Lung microvascular endothelial cell (primary cell): ENCODE results near the gene CHCT1. TPM values are rescaled to one million over a fixed set of nuclear protein-coding genes. Genes with fewer than 3 reads are reported as not detected.
A peak's percentile ranks its signal among the peaks of the same experiment; 100 is the strongest.
"Not testable (repeated sequence)": the region's sequence is repeated elsewhere in the genome, so short reads cannot be mapped to it uniquely, and the experiment has no call there.

Experiments
- DNase-seq, 2 donors: peaks; one replicate each; pipeline versions ENCODE4 v3.0.0 to v3.0.0-alpha.2; 2010; ENCODE audit warnings: low read depth in 2 of 2
- total RNA-seq: library from RNA; depleted of rRNA; stranded (reverse); fragments of >200 nt; gene quantifications from 2 replicates; pipeline ENCODE4 v1.2.1, GENCODE V29; 2014

CHCT1 gene
- total RNA-seq, 1 donor from 2014 or later = not detected

GRCh38 chr17:60398227-60398959, 23.9 kb upstream of the CHCT1 start:
- DNase-seq = no peak

GRCh38 chr17:60401819-60402218, 20.5 kb upstream of the CHCT1 start:
- no peak for DNase-seq

GRCh38 chr17:60403523-60403810, 18.8 kb upstream of the CHCT1 start:
- DNase-seq = no peak

- no peak for DNase-seq
Observed at GRCh38 chr17:60403962-60404361, 18.3 kb upstream of the CHCT1 start.

DNA sequence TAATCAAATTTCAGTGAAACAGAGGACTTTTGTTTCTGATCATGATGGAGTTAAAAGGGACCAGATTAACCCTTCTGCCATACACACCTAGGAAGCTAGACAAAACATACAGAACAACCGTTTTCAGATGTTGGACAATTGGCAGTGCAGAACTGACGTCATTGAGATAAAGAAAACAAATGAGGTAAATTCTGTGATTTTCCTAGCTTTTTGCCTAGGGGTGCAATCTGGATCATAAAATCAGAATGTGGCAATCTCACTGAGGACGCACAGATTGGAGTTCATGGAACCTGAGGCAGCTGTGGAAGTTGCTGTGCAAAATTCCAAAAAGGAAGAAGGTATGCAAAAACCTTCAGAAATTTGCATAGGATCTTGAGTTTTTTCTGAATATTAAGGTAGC, 15.4 kb upstream of the CHCT1 start:
- no peak for DNase-seq

DNA sequence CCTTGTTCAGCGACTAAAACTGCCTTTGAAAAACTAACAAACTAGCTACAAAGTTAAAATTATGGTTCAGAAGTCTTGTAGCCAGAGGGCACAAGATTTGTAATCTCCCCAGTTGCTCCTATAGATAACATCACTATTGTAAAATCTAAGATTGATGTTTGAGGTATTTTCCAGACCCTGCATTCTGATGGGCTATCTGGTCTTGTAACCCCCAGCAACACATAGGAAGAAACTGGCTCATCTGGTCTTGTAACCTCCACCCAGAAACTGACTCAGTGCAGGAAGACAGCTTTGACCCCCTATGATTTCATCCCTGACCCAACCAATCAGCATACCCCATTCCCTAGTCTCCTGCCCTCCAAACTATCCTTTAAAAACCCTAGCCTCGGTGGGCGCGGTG, 12.3 kb upstream of the CHCT1 start:
- DNase-seq = no peak

- no peak for DNase-seq
Observed at GRCh38 chr17:60412701-60413100, 9.6 kb upstream of the CHCT1 start.

DNA sequence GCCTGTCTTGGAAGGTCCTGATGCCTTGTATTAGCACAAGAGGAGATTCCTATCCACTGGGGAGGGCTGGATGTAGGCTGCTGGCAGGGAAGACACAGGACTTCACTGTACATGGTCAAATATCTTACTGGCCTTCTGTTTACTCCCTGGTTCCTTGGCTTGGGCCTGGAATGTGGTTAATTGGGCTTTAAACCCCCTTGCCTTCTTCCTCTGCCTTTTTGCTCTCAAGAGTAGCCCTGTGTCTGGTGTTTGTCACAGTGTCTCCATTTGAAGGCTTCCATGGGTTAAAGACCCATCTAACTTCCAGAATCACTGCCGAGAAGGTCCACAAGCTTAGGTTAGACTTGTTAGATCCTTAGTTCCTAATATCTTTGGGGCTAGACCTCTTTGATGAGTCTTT, 7.1 kb upstream of the CHCT1 start:
- DNase-seq = no peak

DNA sequence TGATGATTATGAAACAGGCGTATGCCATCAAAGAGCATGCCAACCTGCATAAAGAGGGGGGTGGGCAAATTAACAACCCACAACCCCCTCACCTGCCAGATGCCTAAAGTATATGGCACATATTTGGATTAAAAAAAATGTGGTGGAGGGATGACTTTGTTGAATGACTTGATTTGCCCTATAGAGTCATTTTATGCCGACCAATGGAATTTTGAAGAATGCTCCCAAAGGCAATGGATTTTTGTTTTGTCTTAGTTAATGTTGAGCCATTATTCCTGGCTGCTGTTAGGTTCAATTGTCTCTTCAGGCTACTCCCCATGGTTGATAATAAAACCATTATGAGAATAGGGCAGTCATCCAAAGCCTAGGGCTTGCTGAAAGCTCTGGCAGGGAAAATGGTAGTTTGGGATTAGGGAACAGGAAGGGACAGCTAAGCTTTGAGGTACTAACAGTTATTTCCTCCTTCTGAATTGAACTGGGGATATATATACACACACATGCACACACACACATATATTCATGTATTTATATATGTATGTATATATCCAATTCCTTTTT, 5.8 kb upstream of the CHCT1 start:
- DNase-seq = peak in 1 of 2 donors; percentile 75

DNA sequence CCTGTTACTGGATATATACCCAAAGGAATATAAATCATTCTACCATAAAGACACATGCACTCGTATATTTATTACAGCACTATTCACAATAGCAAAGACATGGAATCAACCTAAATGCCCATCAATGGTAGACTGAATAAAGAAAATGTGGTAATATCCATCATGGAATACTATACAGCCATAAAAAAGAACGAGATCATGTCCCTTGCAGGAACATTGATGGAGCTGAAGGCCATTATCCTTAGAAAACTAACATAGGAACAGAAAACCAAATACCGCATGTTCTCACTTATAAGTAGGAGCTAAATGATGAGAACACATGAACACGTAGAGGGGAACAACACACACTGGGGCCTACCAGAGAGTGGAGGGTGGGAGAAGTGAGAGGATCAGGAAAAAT, 3.3 kb upstream of the CHCT1 start:
- not testable (repeated sequence) for DNase-seq

- DNase-seq = not testable (repeated sequence)
Observed at GRCh38 chr17:60419875-60420274, 2.4 kb upstream of the CHCT1 start.

- peak; percentile 59 to 68 for DNase-seq
Observed at GRCh38 chr17:60421273-60422161, 772 bp upstream of the CHCT1 start.

- DNase-seq = no peak
Observed at GRCh38 chr17:60423865-60424264, 1.6 kb downstream of the CHCT1 start.

DNA sequence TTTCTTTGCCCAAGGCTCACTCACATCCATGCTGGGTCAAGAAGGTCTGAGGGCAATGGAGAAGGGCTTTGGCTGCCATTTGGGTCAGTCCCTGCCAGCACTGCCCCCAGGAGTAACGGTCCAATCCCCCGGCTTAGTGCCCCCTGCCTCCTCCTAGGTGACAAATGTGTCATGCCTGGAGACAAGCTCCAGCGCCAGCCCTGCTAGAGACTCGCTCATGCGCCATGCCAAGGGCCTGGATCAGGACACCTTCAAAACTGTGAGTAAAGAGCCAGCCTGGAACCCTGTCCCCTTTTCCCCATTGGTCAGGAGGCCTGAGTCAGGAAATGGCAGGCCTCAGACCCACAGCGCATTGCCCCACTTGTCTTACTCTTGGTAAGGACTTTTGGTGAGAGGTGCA, 3.3 kb downstream of the CHCT1 start:
- no peak for DNase-seq

- DNase-seq = no peak
Observed at GRCh38 chr17:60426596-60426995, 4.3 kb downstream of the CHCT1 start.

DNA sequence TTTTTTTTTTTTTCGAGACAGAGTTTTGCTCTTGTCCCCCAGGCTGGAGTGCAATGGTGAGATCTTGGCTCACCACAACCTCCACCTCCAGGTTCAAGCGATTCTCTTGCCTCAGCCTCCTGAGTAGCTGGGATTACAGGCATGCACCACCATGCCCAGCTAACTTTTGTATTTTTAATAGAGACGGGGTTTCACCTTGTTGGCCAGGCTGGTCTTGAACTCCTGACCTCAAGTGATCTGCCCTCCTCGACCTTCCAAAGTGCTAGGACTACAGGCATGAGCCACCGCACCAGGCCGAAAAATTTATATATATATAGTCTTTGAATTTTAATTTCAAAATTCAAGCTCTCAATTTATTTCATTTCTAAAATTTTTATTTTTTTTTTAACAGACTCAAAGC, 6.2 kb downstream of the CHCT1 start:
- DNase-seq = not testable (repeated sequence)

DNA sequence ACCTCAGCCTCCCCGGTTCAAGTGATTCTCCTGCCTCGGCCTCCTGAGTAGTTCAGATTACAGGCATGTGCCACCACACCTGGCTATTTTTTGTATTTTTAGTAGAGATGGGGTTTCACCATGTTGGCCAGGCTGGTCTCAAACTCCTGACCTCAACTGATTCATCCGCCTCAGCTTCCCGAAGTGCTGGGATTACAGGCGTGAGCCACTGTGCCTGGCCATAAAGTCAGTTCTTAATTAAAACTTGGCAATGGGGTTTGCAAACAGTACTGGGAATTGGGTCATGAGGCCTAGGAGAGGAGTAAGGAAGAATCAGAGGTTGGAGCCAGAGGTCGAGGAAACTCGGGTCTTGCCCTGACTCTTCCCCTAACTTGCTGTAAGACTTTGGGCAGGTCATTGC, 8.3 kb downstream of the CHCT1 start:
- DNase-seq = not testable (repeated sequence)

DNA sequence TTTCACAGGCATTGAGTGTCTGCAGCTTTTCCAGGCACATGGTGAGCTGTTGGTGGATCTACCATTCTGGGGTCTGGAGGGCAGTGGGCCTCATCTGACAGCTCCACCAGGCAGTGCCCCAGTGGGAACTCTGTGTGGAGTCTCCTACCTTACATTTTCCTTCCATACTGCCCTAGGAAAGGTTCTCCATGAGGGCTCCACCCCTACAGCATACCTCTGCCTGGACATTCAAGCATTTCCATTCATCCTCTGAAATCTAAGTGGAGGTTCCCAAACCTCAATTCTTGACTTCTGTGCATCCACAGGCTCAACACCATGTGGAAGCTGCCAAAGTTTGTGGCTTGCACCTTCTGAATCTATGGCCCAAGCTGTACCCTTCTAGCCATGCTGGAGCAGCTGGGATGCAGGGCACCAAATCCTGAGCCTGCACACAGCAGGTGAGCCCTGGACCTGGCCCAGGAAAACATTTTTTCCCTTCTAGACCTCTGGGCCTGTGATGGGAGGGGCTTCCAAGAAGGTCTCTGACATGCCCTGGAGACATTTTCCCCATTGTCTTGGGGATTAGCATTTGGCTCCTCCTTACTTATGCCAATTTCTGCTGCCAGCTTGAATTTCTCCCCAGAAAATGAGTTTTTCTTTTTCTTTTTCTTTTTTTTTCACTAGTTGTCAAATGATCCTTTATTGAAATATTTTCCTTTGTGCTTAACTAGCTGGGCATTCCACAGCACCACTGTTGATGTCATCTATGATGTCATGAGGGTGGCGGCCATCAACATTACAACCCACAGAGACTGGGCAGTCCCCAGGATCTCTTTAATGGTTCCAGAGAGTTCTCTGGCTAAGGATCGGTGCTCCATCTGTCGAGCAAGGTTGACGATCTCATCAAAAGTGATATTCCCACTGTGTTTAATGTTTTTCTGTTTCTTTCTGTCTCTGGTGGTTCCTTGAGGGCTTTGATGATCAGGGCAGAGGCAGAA, 11.0 kb downstream of the CHCT1 start:
- DNase-seq = not testable (repeated sequence)

GRCh38 chr17:60435244-60436167, 13.2 kb downstream of the CHCT1 start:
- DNase-seq = peak; percentile 86 to 91

GRCh38 chr17:60436676-60437075, 14.4 kb downstream of the CHCT1 start:
- no peak for DNase-seq
